Esophagus muscularis mucosa (tissue), 4 donors: ENCODE results near the gene DUSP7. TPM values are rescaled to one million over a fixed set of nuclear protein-coding genes. Genes with fewer than 3 reads are reported as not detected.
"Not testable (repeated sequence)": the region's sequence is repeated elsewhere in the genome, so short reads cannot be mapped to it uniquely, and the experiment has no call there.

Experiments
- DNase-seq: peaks from one replicate; pipeline ENCODE4 v3.0.0-alpha.2; 2017; ENCODE audit errors: extremely low spot score
- H3K27ac ChIP-seq, 4 donors: fragments of 200-600 bp; sonication (generic); replicated peaks in 1 of 4; 1 replicate in 3 of 4; 2 replicates in 1 of 4; pipeline ENCODE4 v1.5.1; 2016 to 2019; ENCODE audit warnings: mild to moderate bottlenecking in 1 of 4
- H3K27me3 ChIP-seq, 4 donors: fragments of 200-600 bp; sonication (generic); one replicate each; pipeline versions ENCODE4 v1.5.1 to v1.6.0; 2016 to 2019
- H3K36me3 ChIP-seq, 4 donors: fragments of 200-600 bp; sonication (generic); one replicate each; pipeline ENCODE4 v1.5.1; 2016 to 2019
- H3K4me1 ChIP-seq, 4 donors: fragments of 200-600 bp; sonication (generic); one replicate each; pipeline ENCODE4 v1.5.1; 2016 to 2019
- H3K4me3 ChIP-seq, 4 donors: fragments of 200-600 bp; sonication (generic); 1 replicate in 2 of 4; 2 replicates in 2 of 4; pipeline ENCODE4 v1.5.1; 2016 to 2019; ENCODE audit warnings: mild to moderate bottlenecking in 4 of 4, moderate library complexity in 1 of 4
- H3K9me3 ChIP-seq, 4 donors: fragments of 200-600 bp; sonication (generic); 1 replicate in 3 of 4; 2 replicates in 1 of 4; pipeline ENCODE4 v1.5.1; 2016 to 2019
- EP300 ChIP-seq: sonication (generic); formaldehyde crosslinking; IDR thresholded peaks from one replicate; pipeline ENCODE4 v1.6.1; 2017; ENCODE audit warnings: antibody characterized with exemption
- POLR2A ChIP-seq: fragments of 450-650 bp; IDR thresholded peaks from one replicate; pipeline ENCODE4 v1.6.1; 2017; ENCODE audit warnings: antibody characterized with exemption, moderate library complexity, mild to moderate bottlenecking, low read depth
- POLR2AphosphoS5 ChIP-seq, 2 donors: sonication (generic); formaldehyde crosslinking; IDR thresholded peaks; one replicate each; pipeline ENCODE4 v1.6.1; 2017; ENCODE audit warnings: antibody characterized with exemption in 2 of 2
- WGBS: methylation state at CpG from one replicate; pipeline ENCODE4 v1.1.5; 2018; 5-methylcytosine and 5-hydroxymethylcytosine counted together
- intact Hi-C: fragments of 100-400 bp; cut with DNase I; formaldehyde crosslinking; loops from one replicate; pipeline ENCODE4 v1.15.1; 2023
- total RNA-seq, 4 donors: library from RNA; depleted of rRNA; stranded (reverse); fragments of >200 nt; gene quantifications; one replicate each; pipeline versions ENCODE4 v1.1.0 to v1.2.1, GENCODE V29; 2016
- TF ChIP-seq, protein P1 (sequence below), 3 experiments: fragments of 200-600 bp in 2 of 3; fragments of 450-650 bp in 1 of 3; sonication (generic) in 2 of 3; IDR thresholded peaks; one replicate each; pipeline ENCODE4 v1.5.1; 2017 to 2019; ENCODE audit warnings: antibody characterized with exemption in 3 of 3, mild to moderate bottlenecking in 2 of 3, moderate library complexity in 1 of 3

DUSP7 gene
- total RNA-seq, 4 donors from 2014 or later, result 10.0 to 23.5 (median 15.9) TPM

DNA sequence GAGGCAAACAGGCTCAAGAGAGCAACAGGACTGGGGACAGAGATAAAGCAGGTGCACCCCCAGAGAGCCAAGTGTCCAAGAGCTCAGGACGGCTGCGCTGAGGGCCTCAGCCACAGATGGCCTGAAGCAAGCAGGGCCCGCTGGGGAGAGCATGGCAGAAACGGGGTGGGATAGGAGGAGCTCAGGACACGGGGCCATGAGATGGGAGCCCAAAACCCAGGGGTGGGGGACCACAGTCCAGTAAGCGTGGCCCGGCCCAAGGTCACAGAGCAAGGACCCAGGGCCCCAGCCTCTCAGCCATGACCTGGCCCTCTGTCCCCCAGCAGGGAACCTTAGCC, 9.5 kb downstream of the DUSP7 start:
- Histone ChIP-seq H3K27ac (peak overlapping the region; percentile 48 to 60 (median 55)), H3K9me3 (no peaks in the 10 kb centered on the region), H3K4me3 (no peak overlapping the region), H3K4me1 (peaks cover 43 to 63% (median 49%) of the 10 kb centered on the region in 4 donors), H3K36me3 (peaks cover 18 to 45% (median 34%) of the 10 kb centered on the region in 4 donors), H3K27me3 (no peaks in the 10 kb centered on the region)
- TF ChIP-seq, protein P1, sequence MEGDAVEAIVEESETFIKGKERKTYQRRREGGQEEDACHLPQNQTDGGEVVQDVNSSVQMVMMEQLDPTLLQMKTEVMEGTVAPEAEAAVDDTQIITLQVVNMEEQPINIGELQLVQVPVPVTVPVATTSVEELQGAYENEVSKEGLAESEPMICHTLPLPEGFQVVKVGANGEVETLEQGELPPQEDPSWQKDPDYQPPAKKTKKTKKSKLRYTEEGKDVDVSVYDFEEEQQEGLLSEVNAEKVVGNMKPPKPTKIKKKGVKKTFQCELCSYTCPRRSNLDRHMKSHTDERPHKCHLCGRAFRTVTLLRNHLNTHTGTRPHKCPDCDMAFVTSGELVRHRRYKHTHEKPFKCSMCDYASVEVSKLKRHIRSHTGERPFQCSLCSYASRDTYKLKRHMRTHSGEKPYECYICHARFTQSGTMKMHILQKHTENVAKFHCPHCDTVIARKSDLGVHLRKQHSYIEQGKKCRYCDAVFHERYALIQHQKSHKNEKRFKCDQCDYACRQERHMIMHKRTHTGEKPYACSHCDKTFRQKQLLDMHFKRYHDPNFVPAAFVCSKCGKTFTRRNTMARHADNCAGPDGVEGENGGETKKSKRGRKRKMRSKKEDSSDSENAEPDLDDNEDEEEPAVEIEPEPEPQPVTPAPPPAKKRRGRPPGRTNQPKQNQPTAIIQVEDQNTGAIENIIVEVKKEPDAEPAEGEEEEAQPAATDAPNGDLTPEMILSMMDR (IDR thresholded peaks at IDR 0.05), result no peak
- TF ChIP-seq POLR2AphosphoS5 (IDR thresholded peaks at IDR 0.05) (no peak), POLR2A (no peak), EP300 (no peak)
- intact Hi-C loops, result no loop called here
- 84% methylated on average over 7 of the region's 7 CpGs for WGBS
- no peak for DNase-seq

DNA sequence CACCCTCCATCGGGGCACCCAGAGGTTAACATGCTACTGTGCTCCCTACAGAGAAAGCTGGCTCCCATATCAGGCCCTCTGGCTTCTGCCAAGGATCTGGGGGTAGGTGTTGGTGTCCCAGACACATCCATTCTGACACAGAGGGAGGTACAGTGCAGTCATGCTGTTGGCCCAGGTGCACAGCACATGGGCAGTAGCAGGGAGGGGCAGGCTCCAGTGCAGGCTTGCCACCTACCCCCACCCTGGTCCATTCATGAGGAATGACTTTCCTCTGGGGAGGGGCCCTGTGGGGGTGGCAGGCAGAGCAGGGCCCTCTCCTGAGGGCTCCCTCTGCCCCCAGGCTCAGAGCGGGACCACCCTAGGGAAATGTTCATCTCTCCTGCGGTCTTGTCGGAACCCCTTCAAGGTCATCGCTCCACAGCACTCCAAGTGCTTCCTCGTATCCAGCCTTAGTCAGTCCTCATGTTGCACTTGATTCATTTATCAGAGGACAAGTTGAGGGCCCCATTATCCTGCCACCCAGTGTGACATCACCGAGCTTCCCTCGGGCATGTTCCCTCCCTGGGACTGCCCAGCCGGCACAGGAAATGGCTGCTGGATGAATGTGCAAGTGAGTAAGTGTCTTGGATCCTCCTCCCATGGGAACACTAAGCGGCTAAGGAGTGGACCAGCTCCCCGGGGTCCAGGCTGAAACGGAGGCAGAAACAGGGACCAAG, 10.0 kb downstream of the DUSP7 start:
- Histone ChIP-seq H3K4me1 (peaks cover 37 to 61% (median 43%) of the 10 kb centered on the region in 4 donors), H3K9me3 (no peaks in the 10 kb centered on the region), H3K36me3 (peaks cover 18 to 39% (median 29%) of the 10 kb centered on the region in 4 donors), H3K27ac (peak overlapping the region; percentile 48 to 60 (median 55)), H3K27me3 (no peaks in the 10 kb centered on the region), H3K4me3 (no peak overlapping the region)
- intact Hi-C loops, result no loop called here
- no peak for DNase-seq
- TF ChIP-seq, protein P1 (IDR thresholded peaks at IDR 0.05), result no peak
- TF ChIP-seq EP300 (no peak), POLR2AphosphoS5 (IDR thresholded peaks at IDR 0.05) (no peak), POLR2A (no peak)
- 75% methylated on average over 9 of the region's 12 CpGs for WGBS

- no peak for DNase-seq
- H3K4me3 ChIP-seq, result no peak overlapping the region
- H3K27me3 ChIP-seq, result no peaks in the 10 kb centered on the region
- no peaks in the 10 kb centered on the region for H3K9me3 ChIP-seq
- peaks cover 7 to 26% (median 16%) of the 10 kb centered on the region in 4 donors for H3K36me3 ChIP-seq
- intact Hi-C loops, result no loop called here
- WGBS, result 97% methylated on average over 14 of the region's 18 CpGs
- no peak for TF ChIP-seq POLR2A
- no peak for TF ChIP-seq EP300
- no peak for TF ChIP-seq POLR2AphosphoS5 (IDR thresholded peaks at IDR 0.05)
- TF ChIP-seq, protein P1 (IDR thresholded peaks at IDR 0.05), result no peak
- peaks cover 35 to 63% (median 42%) of the 10 kb centered on the region in 4 donors for H3K4me1 ChIP-seq
- H3K27ac ChIP-seq, result no peak overlapping the region
Measured at GRCh38 chr3:52044869-52045619, 11.3 kb downstream of the DUSP7 start.

DNA sequence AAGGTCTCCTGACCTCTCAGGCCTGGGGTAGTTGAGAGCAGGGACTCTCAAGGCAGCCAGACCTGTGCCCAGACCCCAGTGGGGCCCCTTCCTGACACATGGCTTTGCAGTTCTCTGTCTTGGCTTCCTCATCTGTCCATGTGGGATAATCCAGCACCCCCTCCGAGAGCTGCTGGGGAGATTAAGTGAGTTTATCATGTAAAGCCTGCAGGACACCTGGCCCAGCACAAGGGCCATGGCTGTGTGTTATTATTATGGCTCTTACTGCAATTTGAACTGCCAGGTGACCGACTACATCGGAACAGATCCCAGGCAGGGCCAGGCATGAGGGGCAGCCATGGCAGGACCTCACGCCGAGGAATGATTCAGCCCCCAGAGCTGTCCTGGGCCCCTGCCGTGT, 12.6 kb downstream of the DUSP7 start:
- intact Hi-C loops, result no loop called here
- H3K27me3 ChIP-seq, result no peaks in the 10 kb centered on the region
- 83% methylated on average over 6 of the region's 6 CpGs for WGBS
- H3K4me1 ChIP-seq, result peaks cover 37 to 58% (median 43%) of the 10 kb centered on the region in 4 donors
- no peak overlapping the region for H3K4me3 ChIP-seq
- TF ChIP-seq, protein P1 (IDR thresholded peaks at IDR 0.05), result no peak
- no peak for TF ChIP-seq POLR2A
- no peak for TF ChIP-seq EP300
- no peak for TF ChIP-seq POLR2AphosphoS5 (IDR thresholded peaks at IDR 0.05)
- H3K36me3 ChIP-seq, result peaks cover 0 to 13% (median 3%) of the 10 kb centered on the region in 4 donors
- H3K27ac ChIP-seq, result peak overlapping the region in 1 of 4 donors; percentile 39
- no peaks in the 10 kb centered on the region for H3K9me3 ChIP-seq
- DNase-seq, result no peak

- 92% methylated on average over 1 of the region's 1 CpG for WGBS
- H3K36me3 ChIP-seq, H3K27ac ChIP-seq, intact Hi-C loops, DNase-seq, H3K27me3 ChIP-seq, H3K9me3 ChIP-seq, H3K4me3 ChIP-seq: not testable (repeated sequence)
- H3K4me1 ChIP-seq, result peaks cover 32 to 51% (median 44%) of the 10 kb centered on the region in 4 donors
Measured at GRCh38 chr3:52043039-52043438, 13.3 kb downstream of the DUSP7 start.
